ENCODE results near the gene PHLDB2.

DNA sequence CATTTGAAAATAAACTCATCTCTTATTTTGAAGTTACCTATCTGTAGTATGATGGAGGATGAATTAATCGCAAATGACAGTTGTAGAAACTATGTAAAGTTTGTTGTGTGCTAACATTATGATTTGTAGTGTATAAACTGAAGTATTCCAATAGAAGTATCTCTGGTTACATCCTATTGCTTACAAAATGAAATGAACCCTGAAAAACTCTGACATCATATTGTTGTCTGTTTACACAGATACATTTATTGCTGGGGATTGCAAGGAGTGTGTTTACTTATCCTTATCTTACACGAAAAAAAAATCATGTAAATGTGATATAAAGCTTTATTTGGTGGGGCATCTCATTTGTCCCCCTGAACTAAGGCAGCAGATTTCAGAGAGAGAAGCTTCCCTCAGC, 117.2 kb downstream of the PHLDB2 start:
- TF ChIP-seq ZNF292 (CRISPR knock-in tag; IDR thresholded peaks at IDR 0.05; ENCODE audit: borderline replicate concordance, low read depth) (no peak), MED1 (CRISPR knock-in tag; IDR thresholded peaks at IDR 0.05) (no peak)
- TF ChIP-seq, protein P1, sequence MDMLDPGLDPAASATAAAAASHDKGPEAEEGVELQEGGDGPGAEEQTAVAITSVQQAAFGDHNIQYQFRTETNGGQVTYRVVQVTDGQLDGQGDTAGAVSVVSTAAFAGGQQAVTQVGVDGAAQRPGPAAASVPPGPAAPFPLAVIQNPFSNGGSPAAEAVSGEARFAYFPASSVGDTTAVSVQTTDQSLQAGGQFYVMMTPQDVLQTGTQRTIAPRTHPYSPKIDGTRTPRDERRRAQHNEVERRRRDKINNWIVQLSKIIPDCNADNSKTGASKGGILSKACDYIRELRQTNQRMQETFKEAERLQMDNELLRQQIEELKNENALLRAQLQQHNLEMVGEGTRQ (IDR thresholded peaks at IDR 0.05; ENCODE audit: low read depth, low read length), result no peak
- TF ChIP-seq, protein P1 (CRISPR knock-in tag; IDR thresholded peaks at IDR 0.05; ENCODE audit: borderline replicate concordance), result no peak
